ENCODE results near the gene LRMDA.

The LRMDA gene

DNA sequence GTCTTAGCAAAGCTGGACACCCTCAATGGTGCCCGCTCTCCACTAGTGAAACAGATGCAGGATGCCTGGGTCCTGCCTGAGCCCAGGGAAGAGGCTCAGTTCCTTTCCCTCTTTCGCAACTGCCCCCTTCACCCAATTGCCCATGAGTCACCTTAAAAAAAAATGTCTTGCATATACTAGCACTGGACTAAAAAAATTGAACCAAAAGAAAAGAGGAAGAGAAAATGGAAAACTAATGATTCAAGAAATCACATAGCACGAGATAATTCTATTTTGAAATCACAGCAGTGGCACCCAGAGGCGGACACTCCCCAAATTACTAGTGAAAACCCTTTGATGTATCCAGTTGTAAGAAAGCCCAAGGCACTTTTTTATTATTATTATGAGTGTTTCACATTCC is 972.5 kb downstream of the LRMDA start:
- no peak for DNase-seq (ENCODE audit: low read depth)
- H3K4me3 ChIP-seq (ENCODE audit: low read length), result no peak overlapping the region
- TF ChIP-seq CTCF (conservative IDR thresholded peaks at IDR 0.05; ENCODE audit: low read depth, low read length), result no peak

- no peak overlapping the region for H3K4me3 ChIP-seq (ENCODE audit: low read length)
- TF ChIP-seq CTCF (conservative IDR thresholded peaks at IDR 0.05; ENCODE audit: low read depth, low read length), result no peak
- no peak for DNase-seq (ENCODE audit: low read depth)
Measured at GRCh38 chr10:76404531-76404930, 973.1 kb downstream of the LRMDA start.

DNA sequence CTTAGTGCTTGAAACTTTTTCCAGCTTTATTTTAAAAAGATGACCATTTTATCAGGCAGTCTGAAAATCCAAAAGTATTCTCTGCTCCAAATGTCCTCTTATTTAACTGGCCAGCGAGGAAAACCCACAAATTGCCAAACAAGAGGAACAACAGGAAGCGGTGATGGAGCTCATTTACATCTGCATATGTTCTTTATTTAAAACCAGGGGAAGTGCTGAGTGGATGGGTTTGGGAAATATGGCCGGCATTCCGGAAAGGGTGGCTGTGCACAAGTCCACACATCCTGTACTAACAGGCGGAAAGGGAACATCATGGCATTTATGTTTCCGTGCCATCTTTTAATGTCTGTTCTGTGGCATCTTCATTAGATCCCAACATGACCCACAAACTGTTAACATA is 974.5 kb downstream of the LRMDA start:
- H3K4me3 ChIP-seq (ENCODE audit: low read length), result no peak overlapping the region
- no peak for TF ChIP-seq CTCF (conservative IDR thresholded peaks at IDR 0.05; ENCODE audit: low read depth, low read length)
- no peak for DNase-seq (ENCODE audit: low read depth)

GRCh38 chr10:76408646-76409045 is 977.2 kb downstream of the LRMDA start:
- no peak for DNase-seq (ENCODE audit: low read depth)

GRCh38 chr10:76411729-76412435 is 980.5 kb downstream of the LRMDA start:
- DNase-seq (ENCODE audit: low read depth), result no peak
- no peak for TF ChIP-seq CTCF (conservative IDR thresholded peaks at IDR 0.05; ENCODE audit: low read depth, low read length)
- H3K4me3 ChIP-seq (ENCODE audit: low read length), result no peak overlapping the region

More at GRCh38 chr10:76408646-76409045, 977.2 kb downstream of the LRMDA start:
- H3K4me3 ChIP-seq (ENCODE audit: low read length), result no peak overlapping the region
- no peak for TF ChIP-seq CTCF (conservative IDR thresholded peaks at IDR 0.05; ENCODE audit: low read depth, low read length)

DNA sequence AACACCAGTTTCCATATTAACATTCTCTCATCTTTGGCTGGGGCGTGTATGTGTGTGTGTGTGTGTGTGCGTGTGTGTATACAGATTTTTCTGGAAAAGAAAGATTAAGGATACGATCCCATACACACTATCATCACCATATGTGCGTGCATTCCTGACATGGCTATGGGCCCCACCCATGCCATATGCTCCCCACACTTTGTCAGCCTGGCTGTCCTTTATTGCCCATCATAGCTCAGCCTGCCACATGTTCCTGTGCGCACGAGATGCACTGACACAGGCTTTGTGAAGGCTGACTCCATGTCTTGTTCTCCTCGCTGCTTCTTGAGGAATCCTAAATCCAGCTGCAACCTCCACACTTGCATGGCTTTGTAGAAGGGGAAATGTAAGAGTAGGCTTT is 984.1 kb downstream of the LRMDA start:
- no peak for TF ChIP-seq CTCF (conservative IDR thresholded peaks at IDR 0.05; ENCODE audit: low read depth, low read length)
- H3K4me3 ChIP-seq (ENCODE audit: low read length), result no peak overlapping the region

DNA sequence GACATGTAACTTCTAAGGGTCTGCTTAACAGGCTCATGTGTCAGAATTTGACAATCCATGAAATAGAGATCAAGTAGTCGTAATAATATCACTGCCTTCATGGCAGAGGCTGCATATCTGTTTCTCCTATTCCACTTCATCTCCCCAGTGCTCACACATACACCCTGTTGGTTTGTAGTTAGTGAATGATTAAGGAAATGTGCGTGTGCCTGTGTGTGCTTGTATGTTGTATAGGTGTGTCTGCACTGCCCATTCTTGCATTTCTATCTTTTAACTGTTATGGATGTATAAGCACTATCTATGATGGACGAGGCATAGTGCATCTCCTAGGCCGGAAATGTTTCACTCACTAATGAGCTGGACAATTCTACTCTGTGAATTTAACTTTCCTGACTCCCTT is 985.2 kb downstream of the LRMDA start:
- H3K4me3 ChIP-seq (ENCODE audit: low read length), result no peak overlapping the region
- no peak for TF ChIP-seq CTCF (conservative IDR thresholded peaks at IDR 0.05; ENCODE audit: low read depth, low read length)
- no peak for DNase-seq (ENCODE audit: low read depth)

More for the DNA sequence above, 984.1 kb downstream of the LRMDA start:
- no peak for DNase-seq (ENCODE audit: low read depth)
